SW 1271 (cell line): Measurements from ENCODE around the gene CARM1.

Experiments used
- DNase-seq, 2 experiments: peaks; one replicate each; lab custom pipeline; 2025; lab: John Stamatoyannopoulos, UW

CARM1 gene

DNA sequence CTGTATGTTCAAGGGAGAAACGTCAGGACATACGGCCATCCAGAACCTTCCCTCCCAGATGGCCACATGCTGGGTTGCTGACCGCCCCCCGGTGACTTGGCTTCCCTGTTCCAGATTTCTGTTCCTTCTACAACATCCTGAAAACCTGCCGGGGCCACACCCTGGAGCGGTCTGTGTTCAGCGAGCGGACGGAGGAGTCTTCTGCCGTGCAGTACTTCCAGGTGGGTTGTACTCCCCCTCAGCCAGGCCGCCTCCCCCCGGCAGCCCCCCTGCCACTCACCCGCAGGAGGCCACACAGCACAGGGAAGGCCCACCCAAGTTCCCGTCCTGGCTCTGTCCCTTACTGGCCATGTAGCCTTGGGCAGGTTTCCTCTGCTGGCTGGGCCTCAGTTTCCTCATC lies 36.6 kb downstream of the CARM1 start:
- DNase-seq: no peak

DNA sequence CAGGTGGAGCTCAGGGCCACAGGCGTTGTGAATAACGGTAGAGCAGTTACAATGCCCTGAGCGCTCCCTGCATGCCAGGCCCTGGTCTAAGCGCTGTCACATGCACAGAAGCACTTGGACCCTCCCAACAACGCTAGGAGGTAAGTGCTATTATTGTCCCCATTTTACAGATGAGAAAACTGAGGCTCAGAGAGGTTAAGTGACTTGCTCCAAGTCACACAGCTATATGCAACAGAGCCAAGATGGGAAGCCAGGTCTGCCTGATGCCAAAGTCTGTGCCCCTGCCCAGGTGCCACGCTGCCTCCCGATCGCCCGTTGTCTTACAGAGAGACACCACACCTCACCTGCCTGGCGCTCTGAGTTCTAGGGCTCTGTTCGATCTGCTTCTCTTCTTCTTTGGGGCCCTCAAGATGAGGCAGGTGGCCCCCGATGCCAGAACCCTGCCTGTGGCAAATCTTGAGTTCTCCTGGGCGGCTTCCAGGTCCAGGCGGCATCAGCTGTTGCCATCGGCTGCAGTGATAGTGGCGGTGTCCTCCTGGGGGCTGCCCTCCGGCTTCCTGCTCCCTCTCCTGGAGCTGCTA lies 37.1 kb downstream of the CARM1 start:
- DNase-seq: no peak

DNA sequence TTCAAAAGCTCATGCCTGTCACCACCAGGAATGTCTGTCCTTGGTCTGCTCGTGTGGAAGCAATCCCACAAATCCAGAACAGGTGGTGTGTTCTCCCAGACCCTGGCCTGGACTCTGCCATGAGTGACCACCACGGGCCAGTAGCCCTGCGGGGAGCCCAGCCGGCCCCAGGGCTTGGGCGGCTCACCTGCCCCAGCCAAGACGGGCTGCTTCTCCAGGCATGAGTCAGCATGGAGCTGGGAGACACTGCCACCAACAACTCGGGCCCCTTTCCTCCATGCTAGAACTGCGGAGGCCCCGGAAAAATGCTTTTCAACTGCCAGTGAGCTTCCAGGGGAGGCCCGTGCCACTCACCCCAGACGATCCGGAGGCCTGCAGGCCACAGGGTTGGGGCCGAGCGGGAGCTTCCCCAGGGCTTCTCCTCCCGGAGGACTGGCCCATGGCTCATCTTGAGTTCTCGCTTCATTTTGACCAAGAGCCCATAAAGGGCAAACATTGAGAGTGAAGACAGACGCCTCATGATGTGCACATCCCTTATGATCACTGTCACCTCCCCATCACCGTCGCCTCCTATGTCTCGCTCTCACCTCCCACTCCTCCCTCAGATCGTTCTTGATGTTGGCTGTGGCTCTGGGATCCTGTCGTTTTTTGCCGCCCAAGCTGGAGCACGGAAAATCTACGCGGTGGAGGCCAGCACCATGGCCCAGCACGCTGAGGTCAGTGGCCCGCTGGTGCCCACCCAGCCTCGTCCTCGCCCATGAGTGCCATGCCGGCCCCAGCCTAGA lies 40.4 kb downstream of the CARM1 start:
- no peak for DNase-seq

DNA sequence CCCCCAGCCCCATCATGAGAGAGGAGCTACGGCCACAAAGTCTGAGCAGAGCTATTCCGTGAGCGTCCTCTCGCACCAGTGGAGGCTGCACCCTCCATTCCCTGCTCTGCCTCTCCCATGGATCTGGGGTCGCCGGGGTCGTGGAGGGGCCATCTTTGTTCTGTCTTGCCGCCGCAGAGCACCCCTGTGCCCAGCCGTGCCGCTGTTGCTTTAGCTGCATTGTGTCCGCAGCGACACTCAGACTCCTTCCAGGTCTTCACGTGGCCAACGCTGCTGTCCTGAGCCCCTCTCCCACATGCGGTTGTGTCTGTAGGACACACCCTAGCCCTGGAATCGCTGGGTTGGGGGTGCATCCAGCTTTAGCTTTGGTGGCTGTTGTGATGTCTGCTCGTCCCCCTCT lies 41.3 kb downstream of the CARM1 start:
- no peak for DNase-seq

DNA sequence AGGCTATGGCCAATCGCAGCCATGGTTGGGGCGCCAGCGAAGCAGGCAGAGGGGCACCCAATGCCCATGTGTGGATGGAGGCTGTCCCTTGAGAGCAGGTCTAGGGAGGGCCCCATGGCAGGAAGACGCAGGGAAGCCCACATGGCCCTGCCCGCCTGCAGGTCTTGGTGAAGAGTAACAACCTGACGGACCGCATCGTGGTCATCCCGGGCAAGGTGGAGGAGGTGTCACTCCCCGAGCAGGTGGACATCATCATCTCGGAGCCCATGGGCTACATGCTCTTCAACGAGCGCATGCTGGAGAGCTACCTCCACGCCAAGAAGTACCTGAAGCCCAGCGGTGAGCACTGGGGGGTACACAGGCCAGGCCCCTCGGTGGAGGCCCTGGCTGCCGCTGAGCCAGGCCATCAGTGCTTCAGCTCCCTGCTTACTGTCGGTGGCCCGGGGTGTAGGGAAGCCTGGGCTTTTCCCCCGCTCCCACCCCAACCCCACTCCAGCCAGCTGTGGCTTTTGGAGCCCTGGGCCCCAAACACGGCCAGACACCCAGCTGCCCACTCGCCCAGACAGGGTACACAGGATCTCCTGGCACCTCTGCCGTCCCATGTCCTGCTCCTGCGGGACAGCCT lies 42.5 kb downstream of the CARM1 start:
- DNase-seq: no peak

DNA sequence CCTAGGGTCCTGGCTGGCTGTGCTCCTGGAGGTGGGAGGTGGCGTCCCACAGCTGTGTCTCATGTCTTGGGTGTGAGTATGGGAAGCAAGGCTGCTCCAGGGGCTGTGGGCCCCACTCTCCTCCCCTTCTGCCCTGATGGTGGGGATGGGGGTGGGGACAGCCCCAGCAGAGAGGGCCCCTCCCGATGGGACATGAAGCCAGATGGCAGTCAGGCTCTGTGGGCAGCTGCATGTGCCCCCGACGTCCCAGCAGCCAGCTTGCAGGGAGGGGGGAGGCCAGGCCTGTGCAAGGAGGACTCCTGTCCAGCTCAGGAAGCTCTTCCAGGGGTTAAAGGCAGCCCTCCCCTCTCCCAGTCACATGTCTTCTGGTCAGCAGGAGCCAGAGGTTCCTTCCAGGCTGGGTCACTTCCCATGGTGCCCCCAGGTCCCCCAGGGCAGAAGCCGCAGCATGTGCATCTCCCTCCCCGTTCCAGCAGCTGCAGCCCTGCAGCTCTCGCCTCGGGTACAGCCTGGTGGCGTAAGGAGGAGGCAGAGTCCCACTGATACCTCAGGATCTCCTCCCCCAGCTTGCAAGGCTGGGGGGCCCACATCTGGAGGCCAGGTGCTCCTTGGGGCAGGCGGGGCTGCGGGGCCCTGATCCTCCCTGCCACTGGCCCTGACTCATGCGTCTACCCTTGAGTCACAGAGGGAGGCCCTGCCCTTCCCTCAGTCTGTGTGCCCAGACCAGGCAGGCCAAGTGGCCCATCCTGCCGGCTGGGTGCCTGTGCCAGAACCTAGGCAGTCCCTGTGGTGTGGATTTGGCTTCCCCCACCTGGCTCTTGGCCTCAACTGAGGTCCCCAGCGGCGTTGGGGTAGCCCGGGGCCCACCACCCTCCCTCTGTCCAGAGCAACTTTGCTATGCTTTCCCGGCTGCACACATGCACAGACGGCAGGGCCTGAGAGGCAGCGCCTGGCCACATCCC lies 44.1 kb downstream of the CARM1 start:
- peak in 1 of 2 experiments; percentile 39 for DNase-seq

DNA sequence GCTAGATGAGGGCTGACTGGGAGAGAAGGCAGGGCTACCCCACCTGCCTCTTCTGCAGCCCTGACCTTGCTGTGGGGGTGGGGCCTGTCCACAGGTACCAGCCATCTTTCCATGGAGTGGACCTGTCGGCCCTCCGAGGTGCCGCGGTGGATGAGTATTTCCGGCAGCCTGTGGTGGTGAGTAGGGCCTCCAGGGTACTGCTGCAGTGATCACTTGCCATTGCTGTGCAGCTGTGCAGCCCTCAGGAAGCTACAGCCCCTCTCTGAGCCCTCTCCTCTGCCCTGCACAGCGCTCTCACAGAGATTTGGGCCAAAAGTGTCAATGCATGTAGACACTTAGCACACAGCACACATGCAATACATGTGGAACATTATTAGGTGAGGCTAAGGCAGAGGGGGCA lies 45.2 kb downstream of the CARM1 start:
- no peak for DNase-seq

DNA sequence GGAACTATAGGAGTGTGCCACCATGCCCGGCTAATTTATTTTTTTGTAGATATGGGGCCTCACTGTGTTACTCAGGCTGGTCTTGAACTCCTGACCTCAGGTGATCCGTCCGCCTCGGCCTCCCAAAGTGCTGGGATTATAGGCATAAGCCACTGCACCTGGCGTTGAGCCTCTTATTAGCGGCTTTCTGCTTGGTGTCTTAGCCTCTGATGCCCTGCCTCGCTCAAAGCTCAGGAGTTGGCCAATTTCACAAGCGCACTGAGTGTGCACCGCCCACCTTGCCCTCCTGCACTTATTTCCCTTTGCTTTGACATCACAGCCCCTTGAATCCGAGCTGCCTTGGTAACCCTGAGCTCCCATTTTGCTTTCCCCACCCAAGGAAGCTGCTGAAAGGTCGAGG lies 47.0 kb downstream of the CARM1 start:
- DNase-seq: no peak

DNA sequence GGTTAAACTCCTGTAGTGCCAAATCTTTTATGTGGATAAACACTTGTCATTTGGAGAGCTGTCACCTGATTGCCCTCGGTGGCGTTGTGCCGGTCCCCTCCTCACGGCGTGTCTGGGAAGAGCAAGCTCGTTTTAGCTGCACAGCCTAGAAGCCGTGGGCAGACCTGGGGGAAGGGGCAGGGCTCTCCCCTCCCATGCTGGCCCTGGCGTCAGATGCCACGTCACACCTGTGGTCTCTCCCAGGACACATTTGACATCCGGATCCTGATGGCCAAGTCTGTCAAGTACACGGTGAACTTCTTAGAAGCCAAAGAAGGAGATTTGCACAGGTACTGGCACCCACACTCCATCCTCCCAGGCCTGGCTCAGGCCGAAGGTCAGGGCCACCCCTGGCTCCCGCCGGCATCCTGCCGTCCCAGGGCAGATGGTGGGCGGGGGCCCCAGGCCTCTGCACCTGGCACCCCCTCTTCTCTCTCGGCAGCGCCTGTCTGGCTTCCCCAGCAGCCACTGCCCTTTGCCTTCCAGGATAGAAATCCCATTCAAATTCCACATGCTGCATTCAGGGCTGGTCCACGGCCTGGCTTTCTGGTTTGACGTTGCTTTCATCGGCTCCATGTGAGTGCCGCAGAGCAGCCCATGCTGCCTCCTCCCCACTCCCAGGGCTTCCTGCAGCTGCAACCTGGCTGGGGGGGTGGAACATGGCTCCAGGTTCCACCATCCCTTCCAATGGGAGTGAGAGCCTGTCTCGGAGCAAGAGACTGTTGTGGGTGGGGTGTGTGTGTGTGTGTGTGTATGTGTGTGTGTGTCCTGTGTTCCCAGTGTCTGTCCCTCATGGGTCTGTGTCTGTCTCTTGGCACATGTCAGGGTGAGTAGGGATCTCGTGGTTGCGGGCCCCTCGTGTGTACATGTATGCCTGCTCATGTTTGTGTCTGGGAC lies 48.3 kb downstream of the CARM1 start:
- no peak for DNase-seq

DNA sequence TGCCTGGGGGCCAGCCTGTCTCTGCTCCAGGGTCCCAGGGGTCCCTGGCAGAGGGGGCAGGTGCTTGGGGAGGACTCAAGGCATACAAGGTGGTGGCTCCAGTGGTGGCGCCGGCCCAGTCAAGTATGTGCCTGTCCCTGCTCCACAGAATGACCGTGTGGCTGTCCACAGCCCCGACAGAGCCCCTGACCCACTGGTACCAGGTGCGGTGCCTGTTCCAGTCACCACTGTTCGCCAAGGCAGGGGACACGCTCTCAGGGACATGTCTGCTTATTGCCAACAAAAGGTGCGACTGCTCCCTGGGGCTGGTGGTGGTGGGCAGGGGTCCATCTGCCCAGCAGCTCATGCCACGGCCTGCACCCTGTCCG lies 48.9 kb downstream of the CARM1 start:
- no peak for DNase-seq

DNA sequence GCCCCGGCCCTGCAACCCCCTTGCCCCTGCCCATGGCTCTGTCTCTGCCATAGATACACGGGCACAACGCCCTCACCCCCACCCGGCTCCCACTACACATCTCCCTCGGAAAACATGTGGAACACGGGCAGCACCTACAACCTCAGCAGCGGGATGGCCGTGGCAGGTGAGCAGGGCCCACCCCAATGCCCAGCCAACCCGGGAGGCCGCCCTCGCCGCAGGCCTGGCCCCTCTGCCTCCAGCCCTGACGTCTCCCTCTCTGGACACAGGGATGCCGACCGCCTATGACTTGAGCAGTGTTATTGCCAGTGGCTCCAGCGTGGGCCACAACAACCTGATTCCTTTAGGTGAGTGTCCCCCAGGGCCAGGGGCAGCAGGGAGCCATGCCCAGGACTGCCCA lies 49.4 kb downstream of the CARM1 start:
- DNase-seq: no peak

DNA sequence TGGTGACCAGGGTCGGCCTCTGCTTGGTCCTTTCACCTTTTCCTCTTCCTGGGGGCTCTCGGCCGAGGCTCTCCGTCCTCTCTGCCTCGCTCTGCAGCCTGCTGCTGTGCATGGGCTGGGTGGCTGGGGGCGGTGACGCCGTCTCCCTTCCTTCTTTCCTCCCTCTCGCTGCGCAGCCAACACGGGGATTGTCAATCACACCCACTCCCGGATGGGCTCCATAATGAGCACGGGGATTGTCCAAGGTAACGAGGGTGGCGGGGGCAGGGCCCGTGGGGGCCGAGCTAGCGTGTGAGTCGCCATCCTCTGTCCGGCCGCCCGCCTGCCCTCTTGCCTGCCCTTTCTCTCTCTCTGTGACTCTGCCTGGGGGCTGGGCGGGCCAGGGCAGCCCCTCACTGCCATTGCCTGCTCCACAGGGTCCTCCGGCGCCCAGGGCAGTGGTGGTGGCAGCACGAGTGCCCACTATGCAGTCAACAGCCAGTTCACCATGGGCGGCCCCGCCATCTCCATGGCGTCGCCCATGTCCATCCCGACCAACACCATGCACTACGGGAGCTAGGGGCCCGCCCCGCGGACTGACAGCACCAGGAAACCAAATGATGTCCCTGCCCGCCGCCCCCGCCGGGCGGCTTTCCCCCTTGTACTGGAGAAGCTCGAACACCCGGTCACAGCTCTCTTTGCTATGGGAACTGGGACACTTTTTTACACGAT lies 50.0 kb downstream of the CARM1 start:
- no peak for DNase-seq

DNA sequence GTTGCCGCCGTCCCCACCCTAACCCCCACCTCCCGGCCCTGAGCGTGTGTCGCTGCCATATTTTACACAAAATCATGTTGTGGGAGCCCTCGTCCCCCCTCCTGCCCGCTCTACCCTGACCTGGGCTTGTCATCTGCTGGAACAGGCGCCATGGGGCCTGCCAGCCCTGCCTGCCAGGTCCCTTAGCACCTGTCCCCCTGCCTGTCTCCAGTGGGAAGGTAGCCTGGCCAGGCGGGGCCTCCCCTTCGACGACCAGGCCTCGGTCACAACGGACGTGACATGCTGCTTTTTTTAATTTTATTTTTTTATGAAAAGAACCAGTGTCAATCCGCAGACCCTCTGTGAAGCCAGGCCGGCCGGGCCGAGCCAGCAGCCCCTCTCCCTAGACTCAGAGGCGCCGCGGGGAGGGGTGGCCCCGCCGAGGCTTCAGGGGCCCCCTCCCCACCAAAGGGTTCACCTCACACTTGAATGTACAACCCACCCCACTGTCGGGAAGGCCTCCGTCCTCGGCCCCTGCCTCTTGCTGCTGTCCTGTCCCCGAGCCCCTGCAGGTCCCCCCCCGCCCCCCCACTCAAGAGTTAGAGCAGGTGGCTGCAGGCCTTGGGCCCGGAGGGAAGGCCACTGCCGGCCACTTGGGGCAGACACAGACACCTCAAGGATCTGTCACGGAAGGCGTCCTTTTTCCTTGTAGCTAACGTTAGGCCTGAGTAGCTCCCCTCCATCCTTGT lies 50.7 kb downstream of the CARM1 start:
- no peak for DNase-seq

DNA sequence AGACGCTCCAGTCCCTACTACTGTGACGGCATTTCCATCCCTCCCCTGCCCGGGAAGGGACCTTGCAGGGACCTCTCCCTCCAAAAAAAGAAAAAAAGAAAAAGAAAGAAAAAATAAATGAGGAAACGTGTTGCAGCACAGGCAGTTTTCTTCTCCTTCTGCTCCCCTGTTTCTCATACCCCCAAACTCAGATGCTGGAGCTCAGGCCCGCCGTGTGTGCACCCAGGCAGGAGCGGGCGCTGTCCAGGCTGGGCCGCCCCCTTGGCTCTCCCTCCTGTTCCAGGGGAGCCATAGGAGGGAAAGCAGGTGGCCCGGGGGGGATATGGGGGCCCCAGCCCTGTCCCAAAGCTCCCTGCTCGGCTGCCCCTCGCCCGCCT lies 51.3 kb downstream of the CARM1 start:
- no peak for DNase-seq

DNA sequence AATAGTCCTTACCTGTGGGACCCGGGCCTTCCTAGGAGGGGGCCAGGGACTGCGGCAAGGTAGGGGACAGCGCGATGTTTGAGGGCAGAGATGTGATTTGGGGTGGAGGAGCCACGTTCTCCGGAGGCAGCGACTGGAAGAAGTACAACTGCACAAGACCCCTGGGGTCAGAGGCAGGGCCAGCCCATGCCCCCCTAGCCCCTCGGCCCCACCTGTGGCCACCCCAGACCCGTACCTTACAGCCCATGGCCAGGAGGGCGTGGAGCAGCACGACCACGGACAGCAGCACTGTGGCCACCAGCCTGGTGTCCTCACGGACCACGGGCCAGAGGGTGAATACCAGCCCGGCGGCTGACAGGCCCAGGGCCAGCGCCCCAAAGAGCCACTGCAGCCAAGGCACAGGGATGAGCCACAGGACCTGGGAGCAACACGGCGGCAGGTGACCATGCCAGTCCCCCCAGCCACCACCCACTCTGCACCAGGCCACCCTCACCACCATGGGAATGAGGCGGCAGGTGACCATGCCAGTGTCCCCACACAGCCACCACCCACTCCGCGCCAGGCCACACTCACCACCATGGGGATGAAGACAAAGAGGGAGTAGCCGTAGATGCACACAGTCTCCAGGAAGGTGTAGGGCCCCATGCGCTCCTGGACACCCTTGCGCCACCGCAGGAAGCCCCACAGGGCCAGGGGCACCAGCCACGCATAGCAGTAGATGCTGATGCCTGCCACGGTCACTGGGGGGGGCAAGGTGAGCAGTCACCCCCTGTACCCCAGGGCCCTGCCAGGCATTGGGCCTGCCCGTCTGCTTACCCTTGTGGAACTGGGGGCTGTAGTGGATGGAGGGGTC lies 52.1 kb downstream of the CARM1 start:
- DNase-seq: no peak

DNA sequence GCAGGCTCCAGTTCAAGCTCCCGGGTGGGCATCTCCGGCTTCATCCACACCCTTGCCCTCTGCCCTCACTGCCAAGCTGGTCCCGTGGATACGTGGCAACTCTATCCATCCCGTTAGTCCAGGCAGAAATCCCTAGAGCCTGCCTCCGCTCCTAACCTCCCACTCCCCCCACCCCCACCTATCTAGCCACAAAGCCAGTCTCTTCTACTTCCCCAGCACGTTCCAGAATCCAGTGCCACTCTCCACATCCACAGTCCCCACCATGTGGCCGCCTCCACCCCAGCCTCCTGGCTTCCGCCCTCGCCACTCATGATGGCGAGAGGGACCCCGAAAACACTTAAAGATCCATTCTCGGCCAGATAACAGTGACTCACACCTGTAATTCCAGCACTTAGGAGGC lies 53.2 kb downstream of the CARM1 start:
- DNase-seq: no peak

DNA sequence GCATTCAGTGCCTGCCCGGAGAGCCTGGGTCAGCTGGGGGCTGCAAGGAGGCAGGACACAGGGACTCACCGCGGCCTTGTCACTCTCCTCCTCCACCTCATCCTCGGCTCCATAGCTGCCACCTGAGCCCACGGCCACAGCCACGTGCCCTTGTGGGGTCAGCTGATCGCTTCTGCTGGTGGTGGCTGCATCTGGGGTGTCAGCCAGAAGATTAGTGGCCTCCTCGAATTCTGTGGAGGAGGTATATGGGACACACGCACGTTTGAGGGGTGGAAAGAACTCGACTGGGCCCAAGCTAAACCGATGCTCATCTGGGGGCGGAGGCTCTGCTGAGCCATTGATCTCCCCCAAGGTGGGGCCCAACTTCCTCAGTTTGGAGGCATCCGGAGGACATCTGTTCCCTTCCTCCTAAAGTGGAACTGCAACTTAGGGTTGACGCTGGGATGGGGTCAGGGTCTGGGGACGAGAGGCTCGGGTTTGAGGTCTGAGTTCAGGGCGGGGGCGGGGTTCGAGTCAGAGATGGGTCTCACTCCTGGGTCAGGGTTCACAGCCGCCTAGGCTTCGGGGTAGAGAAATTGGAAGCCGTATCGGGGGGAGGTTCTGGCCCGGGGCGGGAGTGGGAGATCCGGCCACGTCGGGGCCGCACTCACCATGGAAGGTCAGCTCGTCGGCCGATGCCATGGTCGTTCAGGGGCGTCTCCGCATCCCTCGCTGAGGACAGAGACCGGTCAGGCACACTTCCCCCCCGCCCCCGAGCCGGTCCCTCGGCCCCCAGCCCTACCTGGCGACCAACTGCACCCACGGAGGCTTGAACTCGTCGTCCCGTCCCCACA lies 56.6 kb downstream of the CARM1 start:
- no peak for DNase-seq
